Tibial nerve (tissue), 4 donors: ENCODE measurements around the gene TRIP10. TPM values are rescaled to one million over a fixed set of nuclear protein-coding genes. Genes with fewer than 3 reads are reported as not detected.
"Not testable (repeated sequence)": the region's sequence is repeated elsewhere in the genome, so short reads cannot be mapped to it uniquely, and the experiment has no call there.

Experiments
- DNase-seq, 2 donors: peaks; one replicate each; pipeline ENCODE4 v3.0.0-alpha.2; 2019; ENCODE audit warnings: low spot score in 2 of 2
- H3K27ac ChIP-seq, 4 donors: fragments of 200-600 bp; sonication (generic) in 3 of 4; one replicate each; pipeline ENCODE4 v1.5.1; 2017 to 2019; ENCODE audit warnings: mild to moderate bottlenecking in 1 of 4
- H3K27me3 ChIP-seq, 2 donors: fragments of 200-600 bp; sonication (generic) in 1 of 2; one replicate each; pipeline versions ENCODE4 v1.5.1 to v1.6.0; 2017 to 2019
- H3K36me3 ChIP-seq, 3 donors: fragments of 200-600 bp; sonication (generic); one replicate each; pipeline ENCODE4 v1.5.1; 2018 to 2019
- H3K4me1 ChIP-seq, 4 donors: fragments of 200-600 bp; sonication (generic) in 3 of 4; one replicate each; pipeline ENCODE4 v1.5.1; 2017 to 2019
- H3K4me3 ChIP-seq, 4 donors: fragments of 200-600 bp; sonication (generic) in 3 of 4; one replicate each; pipeline ENCODE4 v1.5.1; 2017 to 2019; ENCODE audit warnings: mild to moderate bottlenecking in 1 of 4, moderate library complexity in 1 of 4
- H3K9me3 ChIP-seq, 4 donors: fragments of 200-600 bp; sonication (generic) in 3 of 4; one replicate each; pipeline ENCODE4 v1.5.1; 2017 to 2019
- CTCF ChIP-seq, 5 experiments: fragments of 200-600 bp in 3 of 5; fragments of 450-650 bp in 2 of 5; sonication (generic) in 3 of 5; IDR thresholded peaks; one replicate each; pipeline ENCODE4 v1.5.1; 2016 to 2019; ENCODE audit warnings: antibody characterized with exemption in 5 of 5, mild to moderate bottlenecking in 3 of 5, moderate library complexity in 2 of 5
- EP300 ChIP-seq, 2 donors: sonication (generic); formaldehyde crosslinking; IDR thresholded peaks; one replicate each; pipeline ENCODE4 v1.6.1; 2017; ENCODE audit warnings: antibody characterized with exemption in 2 of 2, mild to moderate bottlenecking in 1 of 2
- POLR2A ChIP-seq, 2 donors: fragments of 450-650 bp; IDR thresholded peaks; one replicate each; pipeline ENCODE4 v1.6.1; 2017; ENCODE audit warnings: antibody characterized with exemption in 2 of 2, mild to moderate bottlenecking in 2 of 2, moderate library complexity in 2 of 2
- WGBS, 2 donors: methylation state at CpG; one replicate each; pipeline ENCODE4 v1.1.5; 2018; 5-methylcytosine and 5-hydroxymethylcytosine counted together
- total RNA-seq, 4 donors: library from RNA; depleted of rRNA; stranded (reverse); fragments of >200 nt; gene quantifications; one replicate each; pipeline ENCODE4 v1.1.0, GENCODE V29; 2016

TRIP10 gene
- total RNA-seq, 4 donors from 2014 or later, result 96.1 to 148 (median 110) TPM

GRCh38 chr19:6708346-6708745 lies 31.1 kb upstream of the TRIP10 start:
- H3K4me3 ChIP-seq, result no peak overlapping the region
- H3K4me1 ChIP-seq, result no peaks in the 10 kb centered on the region
- H3K36me3 ChIP-seq, result peaks cover 0 to 30% (median 0%) of the 10 kb centered on the region in 3 donors
- H3K27me3 ChIP-seq, result peaks cover 0 to 28% of the 10 kb centered on the region in 2 donors
- H3K9me3 ChIP-seq, result no peaks in the 10 kb centered on the region
- WGBS, 2 donors, result 70 to 76% methylated on average over 3 of the region's 3 CpGs
- H3K27ac ChIP-seq, result no peak overlapping the region
- TF ChIP-seq POLR2A (IDR thresholded peaks at IDR 0.05), result no peak
- no peak for TF ChIP-seq CTCF (IDR thresholded peaks at IDR 0.05)
- no peak for TF ChIP-seq EP300 (IDR thresholded peaks at IDR 0.05)
- no peak for DNase-seq

GRCh38 chr19:6708913-6709312 lies 30.6 kb upstream of the TRIP10 start:
- not testable (repeated sequence) for DNase-seq, H3K9me3 ChIP-seq, H3K27ac ChIP-seq, H3K4me1 ChIP-seq, H3K4me3 ChIP-seq
- H3K36me3 ChIP-seq, result peaks cover 0 to 30% (median 0%) of the 10 kb centered on the region in 3 donors
- 86 to 90% methylated on average over 12 of the region's 12 CpGs for WGBS, 2 donors
- H3K27me3 ChIP-seq, result peaks cover 0 to 28% of the 10 kb centered on the region in 2 donors

GRCh38 chr19:6709549-6709948 lies 29.9 kb upstream of the TRIP10 start:
- H3K27me3 ChIP-seq, result peaks cover 0 to 28% of the 10 kb centered on the region in 2 donors

GRCh38 chr19:6710273-6711077 lies 29.0 kb upstream of the TRIP10 start:
- Histone ChIP-seq H3K27ac (no peak overlapping the region), H3K4me3 (no peak overlapping the region), H3K9me3 (no peaks in the 10 kb centered on the region), H3K4me1 (no peaks in the 10 kb centered on the region), H3K36me3 (peaks cover 0 to 30% (median 0%) of the 10 kb centered on the region in 3 donors), H3K27me3 (peaks cover 0 to 28% of the 10 kb centered on the region in 2 donors)
- TF ChIP-seq POLR2A (IDR thresholded peaks at IDR 0.05), result no peak
- TF ChIP-seq CTCF (IDR thresholded peaks at IDR 0.05), result no peak
- TF ChIP-seq EP300 (IDR thresholded peaks at IDR 0.05), result no peak
- WGBS, 2 donors, result 12 to 20% methylated on average over 30 of the region's 30 CpGs
- no peak for DNase-seq

More at GRCh38 chr19:6709549-6709948, 29.9 kb upstream of the TRIP10 start:
- Histone ChIP-seq H3K4me3 (no peak overlapping the region), H3K9me3 (no peaks in the 10 kb centered on the region), H3K27ac (no peak overlapping the region), H3K36me3 (peaks cover 0 to 30% (median 0%) of the 10 kb centered on the region in 3 donors), H3K4me1 (no peaks in the 10 kb centered on the region)
- TF ChIP-seq EP300 (IDR thresholded peaks at IDR 0.05), result no peak
- TF ChIP-seq CTCF (IDR thresholded peaks at IDR 0.05), result no peak
- no peak for TF ChIP-seq POLR2A (IDR thresholded peaks at IDR 0.05)
- DNase-seq, result no peak
- WGBS, 2 donors, result 49 to 50% methylated on average over 14 of the region's 14 CpGs

- DNase-seq, result no peak
- no peak overlapping the region for H3K4me3 ChIP-seq
- peaks cover 0 to 28% of the 10 kb centered on the region in 2 donors for H3K27me3 ChIP-seq
- peaks cover 0 to 29% (median 0%) of the 10 kb centered on the region in 3 donors for H3K36me3 ChIP-seq
- TF ChIP-seq CTCF (IDR thresholded peaks at IDR 0.05), result no peak
- no peak for TF ChIP-seq EP300 (IDR thresholded peaks at IDR 0.05)
- no peak for TF ChIP-seq POLR2A (IDR thresholded peaks at IDR 0.05)
- no peaks in the 10 kb centered on the region for H3K4me1 ChIP-seq
- no peaks in the 10 kb centered on the region for H3K9me3 ChIP-seq
- WGBS, 2 donors, result 51 to 63% methylated on average over 9 of the region's 9 CpGs
- H3K27ac ChIP-seq, result no peak overlapping the region
Measured at GRCh38 chr19:6711078-6711361, 28.5 kb upstream of the TRIP10 start.
